NCI-H524 (cell line): ENCODE measurements around the gene RAB36.

Experiments used
- DNase-seq, 2 experiments: peaks; one replicate each; lab custom pipeline; 2025; lab: John Stamatoyannopoulos, UW

RAB36 gene

GRCh38 chr22:23158516-23159290, 13.4 kb downstream of the RAB36 start:
- DNase-seq = no peak

- no peak for DNase-seq
Measured at GRCh38 chr22:23159291-23159630, 14.0 kb downstream of the RAB36 start.

DNA sequence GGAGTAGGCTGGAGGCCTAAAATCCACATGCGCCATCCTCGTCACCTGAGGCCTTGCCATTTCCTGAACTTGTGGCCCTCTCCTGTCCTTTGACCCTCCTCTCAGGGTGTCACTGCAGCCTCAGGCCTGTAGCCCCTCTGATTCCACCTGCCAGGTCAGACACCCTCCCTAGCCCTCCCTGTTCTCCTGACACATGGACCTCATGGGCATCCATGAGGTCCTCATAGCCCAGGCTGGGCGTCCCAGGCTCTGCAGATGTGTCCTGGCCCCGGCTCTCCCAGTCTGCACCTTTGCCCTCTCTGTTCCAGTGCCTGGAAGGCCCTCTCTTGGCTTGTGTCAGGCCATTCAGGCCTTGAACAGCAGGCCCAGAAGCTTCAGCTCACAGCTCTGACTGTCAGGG, 15.8 kb downstream of the RAB36 start:
- DNase-seq = no peak

- DNase-seq = no peak
Measured at GRCh38 chr22:23161574-23161973, 16.3 kb downstream of the RAB36 start.

GRCh38 chr22:23163665-23164064, 18.4 kb downstream of the RAB36 start:
- peak in 1 of 2 experiments; percentile 11 for DNase-seq

- DNase-seq = peak in 1 of 2 experiments; percentile 16
Measured at GRCh38 chr22:23164091-23164490, 18.8 kb downstream of the RAB36 start.

- no peak for DNase-seq
Measured at GRCh38 chr22:23166042-23166831, 21.0 kb downstream of the RAB36 start.

- peak; percentile 39 to 71 for DNase-seq
Measured at GRCh38 chr22:23166841-23167616, 21.8 kb downstream of the RAB36 start.

GRCh38 chr22:23168391-23169042, 23.2 kb downstream of the RAB36 start:
- DNase-seq = peak; percentile 62 to 92

DNA sequence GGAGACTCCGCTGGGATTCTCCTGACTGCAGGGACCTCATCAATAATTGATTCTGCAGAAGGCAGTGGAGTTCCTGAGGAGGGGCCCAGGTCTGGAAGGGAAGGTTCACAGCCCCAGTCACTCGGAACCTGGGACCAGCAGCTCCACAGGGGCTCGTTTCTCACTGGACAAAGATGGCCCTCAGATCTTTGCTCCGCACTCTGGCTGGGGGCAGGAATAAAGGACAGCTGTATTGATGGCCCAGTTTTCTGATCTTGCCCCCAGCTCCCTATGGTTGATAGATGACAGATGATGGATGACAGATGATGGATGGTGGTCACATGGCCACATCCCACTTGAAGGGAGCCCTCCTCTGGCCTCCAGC, 23.7 kb downstream of the RAB36 start:
- DNase-seq = peak in 1 of 2 experiments; percentile 27

DNA sequence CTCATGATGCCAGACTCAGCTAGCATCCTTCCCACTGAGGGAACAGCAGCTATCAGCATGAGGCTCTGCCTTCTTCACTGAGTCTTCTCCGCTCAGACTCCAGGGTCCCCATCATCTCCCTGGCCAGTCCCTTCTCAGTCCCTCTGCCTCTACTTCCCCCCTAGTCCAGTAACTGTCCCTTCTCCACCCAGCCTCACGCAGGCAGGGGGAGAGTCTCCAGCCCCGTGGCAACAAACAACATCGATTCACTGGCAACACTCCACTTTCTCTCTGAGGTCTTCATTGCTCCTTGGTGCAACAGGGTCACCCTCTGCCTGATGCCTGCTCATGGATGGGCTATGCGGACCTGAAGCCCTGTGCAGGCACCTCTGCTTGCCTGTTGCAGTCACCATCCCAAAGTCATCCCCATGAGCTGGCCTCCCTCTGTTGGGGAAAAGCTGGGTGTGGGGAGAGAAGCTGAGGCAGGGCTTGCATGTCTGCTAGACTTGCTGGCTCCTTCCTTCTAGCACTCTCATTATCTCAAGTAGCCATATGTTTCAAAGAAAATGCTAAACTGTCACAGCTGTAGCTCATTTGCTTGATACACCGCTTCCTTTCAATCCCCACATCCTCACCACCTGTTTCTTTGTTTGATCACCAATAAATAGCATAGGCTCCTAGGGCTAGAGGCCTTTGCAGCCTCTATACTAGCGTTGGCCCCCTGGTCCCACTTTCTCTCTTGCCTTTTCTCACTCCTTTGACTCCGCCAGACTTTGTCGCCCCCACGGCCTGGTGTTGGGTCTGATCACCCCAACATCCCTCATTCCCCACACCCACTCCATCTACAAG, 30.8 kb downstream of the RAB36 start:
- peak; percentile 84 to 96 for DNase-seq

GRCh38 chr22:23176645-23177027, 31.4 kb downstream of the RAB36 start:
- no peak for DNase-seq

DNA sequence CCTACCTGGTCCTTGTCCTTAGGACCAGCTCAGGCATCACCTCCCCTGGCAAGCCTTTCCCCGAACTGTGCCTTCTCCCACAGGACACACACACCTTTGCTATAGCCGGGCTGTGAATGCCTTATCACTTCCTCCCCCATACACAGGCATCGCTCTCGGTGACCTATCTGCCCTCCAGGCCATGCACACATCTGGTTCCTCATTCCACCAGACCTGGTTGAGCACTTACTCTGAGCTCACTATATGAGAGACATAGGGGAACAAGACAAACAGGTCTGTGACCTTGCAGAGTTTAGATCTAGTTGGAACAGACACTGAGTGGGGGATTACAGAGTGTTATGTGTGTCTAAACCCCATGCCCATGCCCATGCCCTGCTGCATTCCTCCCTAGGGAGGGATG, 31.9 kb downstream of the RAB36 start:
- peak in 1 of 2 experiments; percentile 11 for DNase-seq

DNA sequence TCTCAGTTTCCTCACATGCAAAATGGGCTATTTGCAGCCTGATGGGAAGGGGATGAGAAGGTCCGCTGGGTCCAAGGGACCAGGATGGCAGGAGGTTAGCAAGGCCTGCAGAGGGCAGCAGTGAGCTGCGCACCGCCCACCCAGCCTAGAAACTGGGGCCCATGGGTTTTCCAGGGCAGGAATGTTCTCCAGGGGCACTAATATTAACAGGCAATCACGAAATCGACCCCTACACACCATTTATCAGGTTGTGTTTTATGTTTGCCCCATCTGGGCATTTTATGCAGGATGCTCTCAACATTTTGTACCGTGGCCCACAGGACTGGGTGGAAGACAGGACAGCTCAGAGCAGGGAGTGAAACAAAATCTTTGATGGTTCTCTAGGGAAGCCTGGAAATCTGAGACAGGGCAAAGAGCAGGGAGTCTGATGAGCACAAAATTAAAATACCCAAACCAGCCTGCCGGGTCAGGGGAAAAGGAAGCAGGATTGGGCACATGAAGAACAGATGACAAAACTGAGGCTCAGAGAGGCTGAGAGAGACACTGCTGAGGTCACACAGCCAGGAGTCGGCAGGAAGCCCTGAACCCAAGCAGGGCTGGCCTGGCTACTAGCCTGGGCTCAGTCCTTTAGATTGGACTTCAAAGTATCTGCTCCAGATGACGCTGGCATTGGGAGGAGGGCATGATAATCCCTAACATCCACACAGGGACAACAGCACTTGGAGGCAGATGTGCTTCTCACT, 33.4 kb downstream of the RAB36 start:
- peak; percentile 50 to 66 for DNase-seq

- DNase-seq = peak in 1 of 2 experiments; percentile 28
Measured at GRCh38 chr22:23179381-23180299, 34.4 kb downstream of the RAB36 start.

GRCh38 chr22:23180301-23180892, 35.1 kb downstream of the RAB36 start, which contains the start of gene BCR:
TSS of gene BCR (plus strand) at chr22:23180509. CDS start at chr22:23180961, 452 bp downstream.
- DNase-seq = peak in 1 of 2 experiments; percentile 27

DNA sequence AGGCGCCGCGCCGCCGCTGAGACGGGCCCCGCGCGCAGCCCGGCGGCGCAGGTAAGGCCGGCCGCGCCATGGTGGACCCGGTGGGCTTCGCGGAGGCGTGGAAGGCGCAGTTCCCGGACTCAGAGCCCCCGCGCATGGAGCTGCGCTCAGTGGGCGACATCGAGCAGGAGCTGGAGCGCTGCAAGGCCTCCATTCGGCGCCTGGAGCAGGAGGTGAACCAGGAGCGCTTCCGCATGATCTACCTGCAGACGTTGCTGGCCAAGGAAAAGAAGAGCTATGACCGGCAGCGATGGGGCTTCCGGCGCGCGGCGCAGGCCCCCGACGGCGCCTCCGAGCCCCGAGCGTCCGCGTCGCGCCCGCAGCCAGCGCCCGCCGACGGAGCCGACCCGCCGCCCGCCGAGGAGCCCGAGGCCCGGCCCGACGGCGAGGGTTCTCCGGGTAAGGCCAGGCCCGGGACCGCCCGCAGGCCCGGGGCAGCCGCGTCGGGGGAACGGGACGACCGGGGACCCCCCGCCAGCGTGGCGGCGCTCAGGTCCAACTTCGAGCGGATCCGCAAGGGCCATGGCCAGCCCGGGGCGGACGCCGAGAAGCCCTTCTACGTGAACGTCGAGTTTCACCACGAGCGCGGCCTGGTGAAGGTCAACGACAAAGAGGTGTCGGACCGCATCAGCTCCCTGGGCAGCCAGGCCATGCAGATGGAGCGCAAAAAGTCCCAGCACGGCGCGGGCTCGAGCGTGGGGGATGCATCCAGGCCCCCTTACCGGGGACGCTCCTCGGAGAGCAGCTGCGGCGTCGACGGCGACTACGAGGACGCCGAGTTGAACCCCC, 35.8 kb downstream of the RAB36 start:
- peak in 1 of 2 experiments; percentile 9 for DNase-seq
